HG03045 (cell line): ENCODE data around the gene TRIM45.

ENCODE experiments used
- ATAC-seq: cut with Tn5 transposase; IDR thresholded peaks from one replicate; pipeline ENCODE4 v1.9.1; 2021; ENCODE audit warnings: mild to moderate bottlenecking, moderate library complexity; ENCODE audit not compliant: unreplicated experiment

Gene TRIM45

GRCh38 chr1:117061986-117062415, 59.5 kb downstream of the TRIM45 start:
- no peak for ATAC-seq
